HTERT RPE-1 (cell line): ENCODE measurements around the gene TAGLN3.

Experiments used
- in situ Hi-C: fragments of 300-500 bp; cut with MboI; formaldehyde crosslinking; loops from 4 replicates; pipeline ENCODE4 v1.14.3; 2020; ENCODE audit warnings: low sequenced_read_pairs

TAGLN3 gene

GRCh38 chr3:111998636-111999483 lies at the start of gene TAGLN3:
Gene TAGLN3 (plus strand): TSS chr3:111998922. CDS start chr3:111999423, 501 bp downstream.
- in situ Hi-C loops: no loop called here

- in situ Hi-C loops: no loop called here
Observed at GRCh38 chr3:111949712-111950111, 49.0 kb upstream of the TAGLN3 start.

DNA sequence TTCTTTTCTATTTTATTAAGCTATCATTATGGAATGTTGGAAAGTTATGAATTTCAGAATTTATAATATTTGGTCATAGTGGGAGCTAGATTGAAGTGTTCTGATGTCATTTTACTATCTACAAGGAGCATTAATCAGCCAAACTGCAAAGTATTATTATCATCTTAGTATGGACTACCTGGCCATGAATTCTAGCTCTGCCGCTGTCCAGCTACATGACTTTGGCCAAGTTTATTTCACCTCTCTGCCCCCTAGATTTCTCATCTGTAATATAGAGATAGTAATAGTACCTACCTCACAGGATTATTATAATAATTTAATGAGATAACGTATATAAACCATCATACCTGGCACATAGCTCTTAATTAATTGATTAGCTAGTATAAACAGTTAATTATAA lies 47.7 kb upstream of the TAGLN3 start:
- in situ Hi-C loops: no loop called here

DNA sequence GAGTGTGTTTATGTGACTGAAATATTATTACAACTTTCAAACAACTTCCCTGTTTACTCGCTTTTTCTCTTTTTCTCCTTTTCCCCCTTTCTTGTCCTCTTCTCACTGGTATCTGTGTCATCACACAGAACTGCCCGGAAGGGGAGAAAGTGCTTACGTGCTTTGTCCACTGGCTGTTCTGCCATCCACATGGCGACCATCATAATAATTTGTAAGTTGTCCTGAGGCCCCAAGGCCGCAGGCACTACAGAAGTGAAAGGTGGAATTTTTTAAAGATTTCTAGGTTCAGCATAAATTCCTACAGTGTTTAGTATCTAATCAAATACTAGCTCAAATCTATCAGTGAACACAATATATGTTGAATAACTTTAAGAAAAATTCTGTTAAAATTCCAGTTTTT lies 46.6 kb upstream of the TAGLN3 start:
- in situ Hi-C loops: no loop called here

GRCh38 chr3:111952866-111953450 lies 45.8 kb upstream of the TAGLN3 start:
- in situ Hi-C loops: no loop called here

- in situ Hi-C loops: no loop called here
Observed at GRCh38 chr3:111954228-111954990, 44.3 kb upstream of the TAGLN3 start.

GRCh38 chr3:111955876-111956275 lies 42.8 kb upstream of the TAGLN3 start:
- in situ Hi-C loops: no loop called here

GRCh38 chr3:111956449-111956848 lies 42.3 kb upstream of the TAGLN3 start:
- in situ Hi-C loops: no loop called here

DNA sequence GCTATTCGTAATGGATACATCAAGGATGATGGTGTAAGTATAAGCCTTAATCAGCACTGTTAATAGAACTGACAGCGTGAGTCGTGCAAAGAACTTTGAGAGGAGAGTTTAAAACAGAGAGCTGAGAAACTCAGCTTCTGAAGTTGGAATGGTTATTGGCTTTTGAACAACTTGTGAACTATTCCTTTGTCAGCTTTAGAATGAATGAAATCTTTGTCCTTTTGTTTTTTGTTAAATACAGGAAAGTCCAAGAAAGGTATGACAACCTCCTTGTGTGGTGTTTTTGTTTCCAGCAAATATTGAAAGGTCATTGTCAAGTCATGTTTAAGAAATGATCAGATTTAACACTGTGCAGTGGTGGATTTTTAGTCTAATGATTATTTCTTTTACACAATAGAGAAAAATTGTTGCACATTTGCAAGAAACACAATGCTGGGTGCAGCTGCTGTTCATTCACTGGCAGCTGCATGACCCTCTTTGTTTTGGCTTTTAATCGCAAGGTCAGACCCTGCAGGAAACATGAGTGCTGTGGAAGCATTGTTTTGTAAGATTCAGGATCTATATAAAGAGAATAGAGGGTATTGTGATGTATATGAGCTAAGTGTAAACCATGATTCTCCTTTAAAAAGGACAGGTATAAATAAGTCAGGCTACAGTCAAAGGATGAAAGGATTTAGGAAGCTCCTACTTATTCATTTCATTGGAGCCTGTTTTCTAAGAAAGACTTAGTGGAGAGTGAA lies 41.6 kb upstream of the TAGLN3 start:
- in situ Hi-C loops: no loop called here

- in situ Hi-C loops: no loop called here
Observed at GRCh38 chr3:111961461-111962164, 37.1 kb upstream of the TAGLN3 start.

DNA sequence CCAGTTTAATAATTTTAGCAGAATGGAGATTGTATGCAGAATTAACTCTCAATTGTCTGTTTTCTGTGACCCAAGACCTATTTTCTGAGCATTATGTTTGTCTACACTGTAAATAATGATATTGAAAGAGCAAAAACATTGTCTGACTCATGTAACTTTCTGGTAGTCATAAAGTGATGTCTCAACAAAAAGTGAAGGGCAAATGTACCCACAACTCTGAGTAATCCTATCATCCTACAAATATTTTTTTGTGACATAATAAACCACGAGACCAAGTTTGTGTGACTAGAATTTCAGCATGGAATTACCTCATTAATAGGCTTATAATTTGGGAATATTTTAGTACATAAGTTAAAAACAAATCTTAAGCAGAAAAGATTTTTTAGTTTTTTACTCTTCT lies 35.3 kb upstream of the TAGLN3 start:
- in situ Hi-C loops: no loop called here

- in situ Hi-C loops: no loop called here
Observed at GRCh38 chr3:111965484-111965883, 33.2 kb upstream of the TAGLN3 start.

DNA sequence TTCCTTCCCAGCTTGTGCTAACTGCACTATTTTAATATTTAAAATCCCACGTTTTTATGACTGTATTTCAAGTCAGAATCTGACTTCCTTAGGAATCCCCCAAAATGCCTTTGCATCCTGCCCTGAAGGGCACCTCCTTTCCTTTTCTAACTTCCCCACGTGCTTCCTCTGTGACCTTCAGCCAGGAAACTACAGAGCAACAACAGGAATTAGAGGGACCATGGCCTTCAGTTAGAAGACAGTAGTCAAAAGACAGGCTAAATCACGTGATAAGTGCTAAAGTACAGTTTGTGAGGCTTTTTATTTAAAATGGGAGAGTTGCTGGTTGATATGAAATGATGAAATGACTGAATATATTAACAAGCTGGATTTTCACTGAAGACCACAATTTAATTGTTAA lies 31.7 kb upstream of the TAGLN3 start:
- in situ Hi-C loops: no loop called here

GRCh38 chr3:111967651-111968274 lies 31.0 kb upstream of the TAGLN3 start:
- in situ Hi-C loops: no loop called here

DNA sequence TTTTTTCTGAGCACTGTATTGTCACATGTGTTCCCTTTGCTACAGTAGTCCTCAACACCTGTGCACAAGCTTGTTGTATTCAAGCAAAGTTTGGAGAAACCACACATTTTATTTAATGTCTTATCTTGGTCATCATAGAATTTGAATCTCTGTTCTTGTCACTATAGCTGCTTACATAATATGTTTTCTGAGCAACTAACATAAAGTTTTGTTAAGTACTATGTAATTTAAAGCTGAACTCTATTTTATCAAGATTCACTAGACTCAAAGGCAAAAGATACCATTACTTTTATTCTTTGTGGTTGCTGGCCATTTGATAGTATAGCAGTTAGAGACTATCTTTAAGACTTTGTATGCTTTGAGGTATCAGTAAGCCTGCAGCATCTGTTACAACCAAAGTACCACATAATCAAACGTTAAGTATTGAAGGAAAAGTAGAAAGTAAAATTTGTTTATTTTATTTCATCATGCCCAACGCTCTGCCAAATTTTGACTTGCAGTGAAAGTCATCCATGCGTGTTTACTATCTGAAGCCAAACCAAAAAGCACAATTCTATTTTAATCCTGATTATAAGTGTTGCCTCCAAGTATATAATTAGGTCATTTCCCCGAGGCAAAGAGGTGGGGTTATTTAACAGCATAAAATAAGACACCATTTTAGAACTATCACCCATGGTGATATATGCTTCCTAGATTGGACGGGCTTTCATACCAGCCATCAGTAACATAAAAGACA lies 30.2 kb upstream of the TAGLN3 start:
- in situ Hi-C loops: no loop called here

GRCh38 chr3:111970376-111970775 lies 28.3 kb upstream of the TAGLN3 start:
- in situ Hi-C loops: no loop called here

- in situ Hi-C loops: no loop called here
Observed at GRCh38 chr3:111971533-111972130, 27.1 kb upstream of the TAGLN3 start.

GRCh38 chr3:111972891-111973290 lies 25.8 kb upstream of the TAGLN3 start:
- in situ Hi-C loops: no loop called here

DNA sequence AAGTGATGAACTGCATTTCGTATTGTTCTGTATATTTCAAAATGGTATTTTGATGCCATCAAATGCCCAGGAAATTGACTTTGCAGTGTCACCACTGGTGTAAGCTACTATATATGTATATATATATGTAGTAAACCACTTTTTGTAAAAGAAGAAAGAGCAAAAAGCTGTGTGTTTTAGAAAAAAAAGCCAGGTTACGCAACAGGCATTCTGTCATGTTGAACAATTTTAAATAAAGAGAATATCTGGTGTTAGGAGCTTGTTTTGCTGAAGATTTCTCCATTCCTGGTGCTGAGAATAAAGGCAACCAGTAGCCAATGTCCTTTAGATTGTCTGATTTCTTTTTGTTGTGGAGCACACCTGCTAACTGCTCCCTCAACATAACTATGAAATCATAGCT lies 23.6 kb upstream of the TAGLN3 start:
- in situ Hi-C loops: no loop called here
